Astrocyte of the spinal cord (primary cell): ENCODE measurements around the gene DYNC1I1.

Experiments
- DNase-seq: peaks from one replicate; pipeline ENCODE4 v3.0.0; 2011; ENCODE audit warnings: low read depth, low spot score
- H3K4me3 ChIP-seq: 2 replicates; pipeline ENCODE4 v1.5.1; 2011; ENCODE audit warnings: low read depth, mild to moderate bottlenecking, low read length, moderate library complexity
- CTCF ChIP-seq: IDR thresholded peaks from 2 replicates; pipeline ENCODE4 v1.5.1; 2012; ENCODE audit warnings: low read depth, mild to moderate bottlenecking, low read length, inconsistent platforms
- in situ Hi-C: cut with HindIII; loops from 2 replicates; pipeline ENCODE4 v1.10.0; 2017; ENCODE audit warnings: low sequenced_read_pairs

DYNC1I1 gene

GRCh38 chr7:96074871-96075270 lies 302.5 kb downstream of the DYNC1I1 start:
- TF ChIP-seq CTCF: no peak
- H3K4me3 ChIP-seq: no peak overlapping the region
- no peak for DNase-seq
- in situ Hi-C loops: no loop called here

GRCh38 chr7:96075510-96076349 lies 303.4 kb downstream of the DYNC1I1 start:
- H3K4me3 ChIP-seq: peak overlapping the region; percentile 53
- peak; percentile 61 for DNase-seq
- in situ Hi-C loops: no loop called here
- peak; percentile 96 for TF ChIP-seq CTCF

- in situ Hi-C loops: no loop called here
- no peak for DNase-seq
- no peak for TF ChIP-seq CTCF
- peak overlapping the region; percentile 53 for H3K4me3 ChIP-seq
Observed at GRCh38 chr7:96076350-96076707, 304.0 kb downstream of the DYNC1I1 start.

GRCh38 chr7:96080027-96080426 lies 307.7 kb downstream of the DYNC1I1 start:
- TF ChIP-seq CTCF: no peak
- H3K4me3 ChIP-seq: no peak overlapping the region
- peak; percentile 12 for DNase-seq
- in situ Hi-C loops: no loop called here

GRCh38 chr7:96084881-96085553 lies 312.7 kb downstream of the DYNC1I1 start:
- no peak for TF ChIP-seq CTCF
- H3K4me3 ChIP-seq: no peak overlapping the region
- in situ Hi-C loops: no loop called here
- peak; percentile 32 for DNase-seq

- in situ Hi-C loops: no loop called here
- no peak overlapping the region for H3K4me3 ChIP-seq
- TF ChIP-seq CTCF: no peak
- DNase-seq: no peak
Observed at GRCh38 chr7:96085953-96086352, 313.6 kb downstream of the DYNC1I1 start.
